Tibial nerve (tissue), 4 donors: ENCODE results near the gene CCDC34. TPM values are rescaled to one million over a fixed set of nuclear protein-coding genes. Genes with fewer than 3 reads are reported as not detected.

ENCODE experiments used
- DNase-seq, 2 donors: peaks; one replicate each; pipeline ENCODE4 v3.0.0-alpha.2; 2019; ENCODE audit warnings: low spot score in 2 of 2
- H3K27ac ChIP-seq, 4 donors: fragments of 200-600 bp; sonication (generic) in 3 of 4; one replicate each; pipeline ENCODE4 v1.5.1; 2017 to 2019; ENCODE audit warnings: mild to moderate bottlenecking in 1 of 4
- H3K27me3 ChIP-seq, 2 donors: fragments of 200-600 bp; sonication (generic) in 1 of 2; one replicate each; pipeline versions ENCODE4 v1.5.1 to v1.6.0; 2017 to 2019
- H3K36me3 ChIP-seq, 3 donors: fragments of 200-600 bp; sonication (generic); one replicate each; pipeline ENCODE4 v1.5.1; 2018 to 2019
- H3K4me1 ChIP-seq, 4 donors: fragments of 200-600 bp; sonication (generic) in 3 of 4; one replicate each; pipeline ENCODE4 v1.5.1; 2017 to 2019
- H3K4me3 ChIP-seq, 4 donors: fragments of 200-600 bp; sonication (generic) in 3 of 4; one replicate each; pipeline ENCODE4 v1.5.1; 2017 to 2019; ENCODE audit warnings: mild to moderate bottlenecking in 1 of 4, moderate library complexity in 1 of 4
- H3K9me3 ChIP-seq, 4 donors: fragments of 200-600 bp; sonication (generic) in 3 of 4; one replicate each; pipeline ENCODE4 v1.5.1; 2017 to 2019
- CTCF ChIP-seq, 5 experiments: fragments of 200-600 bp in 3 of 5; fragments of 450-650 bp in 2 of 5; sonication (generic) in 3 of 5; IDR thresholded peaks; one replicate each; pipeline ENCODE4 v1.5.1; 2016 to 2019; ENCODE audit warnings: antibody characterized with exemption in 5 of 5, mild to moderate bottlenecking in 3 of 5, moderate library complexity in 2 of 5
- EP300 ChIP-seq, 2 donors: sonication (generic); formaldehyde crosslinking; IDR thresholded peaks; one replicate each; pipeline ENCODE4 v1.6.1; 2017; ENCODE audit warnings: antibody characterized with exemption in 2 of 2, mild to moderate bottlenecking in 1 of 2
- POLR2A ChIP-seq, 2 donors: fragments of 450-650 bp; IDR thresholded peaks; one replicate each; pipeline ENCODE4 v1.6.1; 2017; ENCODE audit warnings: antibody characterized with exemption in 2 of 2, mild to moderate bottlenecking in 2 of 2, moderate library complexity in 2 of 2
- WGBS, 2 donors: methylation state at CpG; one replicate each; pipeline ENCODE4 v1.1.5; 2018; 5-methylcytosine and 5-hydroxymethylcytosine counted together
- total RNA-seq, 4 donors: library from RNA; depleted of rRNA; stranded (reverse); fragments of >200 nt; gene quantifications; one replicate each; pipeline ENCODE4 v1.1.0, GENCODE V29; 2016

Gene CCDC34
- total RNA-seq, 4 donors from 2014 or later = 1.4 to 11.5 (median 4.7) TPM

- 69 to 86% methylated on average over 2 of the region's 2 CpGs for WGBS, 2 donors
- Histone ChIP-seq H3K36me3 (no peaks in the 10 kb centered on the region), H3K4me3 (no peak overlapping the region), H3K27me3 (no peaks in the 10 kb centered on the region), H3K9me3 (no peaks in the 10 kb centered on the region), H3K4me1 (peaks cover 0 to 24% (median 3%) of the 10 kb centered on the region in 4 donors), H3K27ac (no peak overlapping the region)
- TF ChIP-seq EP300 (IDR thresholded peaks at IDR 0.05) (no peak), CTCF (IDR thresholded peaks at IDR 0.05) (no peak), POLR2A (IDR thresholded peaks at IDR 0.05) (no peak)
- DNase-seq = no peak
Observed at GRCh38 chr11:27409742-27410141, 46.7 kb upstream of the CCDC34 start.

- Histone ChIP-seq H3K4me3 (no peak overlapping the region), H3K4me1 (peaks cover 0 to 26% (median 3%) of the 10 kb centered on the region in 4 donors), H3K27ac (peak overlapping the region in 1 of 4 donors; percentile 34), H3K9me3 (no peaks in the 10 kb centered on the region), H3K36me3 (no peaks in the 10 kb centered on the region), H3K27me3 (no peaks in the 10 kb centered on the region)
- TF ChIP-seq EP300 (IDR thresholded peaks at IDR 0.05) (no peak), POLR2A (IDR thresholded peaks at IDR 0.05) (no peak), CTCF (IDR thresholded peaks at IDR 0.05) (no peak)
- no peak for DNase-seq
Observed at GRCh38 chr11:27409049-27409448, 46.0 kb upstream of the CCDC34 start.

GRCh38 chr11:27408246-27408800 lies 45.3 kb upstream of the CCDC34 start:
- WGBS, 2 donors = 89 to 95% methylated on average over 2 of the region's 2 CpGs

GRCh38 chr11:27406498-27407354 lies 43.7 kb upstream of the CCDC34 start:
- TF ChIP-seq POLR2A (IDR thresholded peaks at IDR 0.05) (no peak), EP300 (IDR thresholded peaks at IDR 0.05) (no peak)
- H3K27me3 ChIP-seq = no peaks in the 10 kb centered on the region
- H3K36me3 ChIP-seq = no peaks in the 10 kb centered on the region
- H3K27ac ChIP-seq = no peak overlapping the region
- no peak overlapping the region for H3K4me3 ChIP-seq
- H3K9me3 ChIP-seq = no peaks in the 10 kb centered on the region
- peaks cover 0 to 29% (median 3%) of the 10 kb centered on the region in 4 donors for H3K4me1 ChIP-seq
- 49 to 55% methylated on average over 3 of the region's 3 CpGs for WGBS, 2 donors
- DNase-seq = no peak

More at GRCh38 chr11:27408246-27408800, 45.3 kb upstream of the CCDC34 start:
- peaks cover 0 to 26% (median 3%) of the 10 kb centered on the region in 4 donors for H3K4me1 ChIP-seq
- H3K9me3 ChIP-seq = no peaks in the 10 kb centered on the region
- peak overlapping the region in 1 of 4 donors; percentile 34 for H3K27ac ChIP-seq
- no peak for TF ChIP-seq EP300 (IDR thresholded peaks at IDR 0.05)
- TF ChIP-seq POLR2A (IDR thresholded peaks at IDR 0.05) = no peak
- no peak for TF ChIP-seq CTCF (IDR thresholded peaks at IDR 0.05)
- H3K27me3 ChIP-seq = no peaks in the 10 kb centered on the region
- no peaks in the 10 kb centered on the region for H3K36me3 ChIP-seq
- no peak overlapping the region for H3K4me3 ChIP-seq
- no peak for DNase-seq

- peaks cover 0 to 26% (median 3%) of the 10 kb centered on the region in 4 donors for H3K4me1 ChIP-seq
- H3K4me3 ChIP-seq = no peak overlapping the region
- no peaks in the 10 kb centered on the region for H3K36me3 ChIP-seq
- H3K27me3 ChIP-seq = no peaks in the 10 kb centered on the region
- WGBS, 2 donors = 57 to 61% methylated on average over 3 of the region's 3 CpGs
- no peak for TF ChIP-seq EP300 (IDR thresholded peaks at IDR 0.05)
- no peak for TF ChIP-seq POLR2A (IDR thresholded peaks at IDR 0.05)
- TF ChIP-seq CTCF (IDR thresholded peaks at IDR 0.05) = no peak
- no peak overlapping the region for H3K27ac ChIP-seq
- H3K9me3 ChIP-seq = no peaks in the 10 kb centered on the region
- no peak for DNase-seq
Observed at GRCh38 chr11:27405134-27405533, 42.1 kb upstream of the CCDC34 start.
